Heart left ventricle (tissue), 13 donors: Measurements from ENCODE around the gene MN1.

ENCODE experiments used
- POLR2A ChIP-seq, 2 donors: fragments of 450-650 bp; IDR thresholded peaks; one replicate each; pipeline ENCODE4 v1.6.1; 2017; ENCODE audit warnings: antibody characterized with exemption in 2 of 2, mild to moderate bottlenecking in 2 of 2, moderate library complexity in 2 of 2
- TF ChIP-seq, protein P1 (sequence below), 12 donors: fragments of 200-600 bp; sonication (generic) in 4 of 12; IDR thresholded peaks; one replicate each; pipeline versions ENCODE4 v1.5.0 to v1.8.0; 2018 to 2022; ENCODE audit warnings: antibody characterized with exemption in 12 of 12, mild to moderate bottlenecking in 5 of 12
- donor health status: ischemic (EF 13 %, LVEDD 7.1; RV severe dilation, severe dysfunction).
- donor health status: DM: no; HTN: yes; CAD: no.
- donor health status: DM: no; HTN: no; CAD: no.
- donor health status: ischemic (EF 25% LVEDD 6.9; RV normal size, moderate dysfunction).
- donor health status: ischemic (EF 25% LVEDD 5.7; RV mildly dilated, moderate dysfunction).
- donor health status: ischemic (EF 35%, LVEDD 5.7; RV mildly dilated, moderate dysfunction).
- donor health status: nonischemic (EF 11% LVEDD 7.7; RV severe dilation, severe dysfunction).
- donor health status: DM: yes; HTN: yes; CAD: no.
- donor health status: PGD.
- donor health status: ischemic (EF 29% LVEDD 5.4; RV normal size, mild dysfunction).
- donor health status: nonischemic (EF 23%, LVEDD 6.1; RV moderate dilation, normal function).

- TF ChIP-seq POLR2A (IDR thresholded peaks at IDR 0.05), result no peak
- TF ChIP-seq, protein P1, sequence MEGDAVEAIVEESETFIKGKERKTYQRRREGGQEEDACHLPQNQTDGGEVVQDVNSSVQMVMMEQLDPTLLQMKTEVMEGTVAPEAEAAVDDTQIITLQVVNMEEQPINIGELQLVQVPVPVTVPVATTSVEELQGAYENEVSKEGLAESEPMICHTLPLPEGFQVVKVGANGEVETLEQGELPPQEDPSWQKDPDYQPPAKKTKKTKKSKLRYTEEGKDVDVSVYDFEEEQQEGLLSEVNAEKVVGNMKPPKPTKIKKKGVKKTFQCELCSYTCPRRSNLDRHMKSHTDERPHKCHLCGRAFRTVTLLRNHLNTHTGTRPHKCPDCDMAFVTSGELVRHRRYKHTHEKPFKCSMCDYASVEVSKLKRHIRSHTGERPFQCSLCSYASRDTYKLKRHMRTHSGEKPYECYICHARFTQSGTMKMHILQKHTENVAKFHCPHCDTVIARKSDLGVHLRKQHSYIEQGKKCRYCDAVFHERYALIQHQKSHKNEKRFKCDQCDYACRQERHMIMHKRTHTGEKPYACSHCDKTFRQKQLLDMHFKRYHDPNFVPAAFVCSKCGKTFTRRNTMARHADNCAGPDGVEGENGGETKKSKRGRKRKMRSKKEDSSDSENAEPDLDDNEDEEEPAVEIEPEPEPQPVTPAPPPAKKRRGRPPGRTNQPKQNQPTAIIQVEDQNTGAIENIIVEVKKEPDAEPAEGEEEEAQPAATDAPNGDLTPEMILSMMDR (IDR thresholded peaks at IDR 0.05), result no peak
Observed at GRCh38 chr22:27704581-27704980, 97.0 kb downstream of the MN1 start.
